Kidney (tissue), 14 donors: ENCODE data around the gene FLII. TPM values are rescaled to one million over a fixed set of nuclear protein-coding genes. Genes with fewer than 3 reads are reported as not detected.

ENCODE experiments used
- DNase-seq, 5 donors: peaks; one replicate each; pipeline ENCODE4 v3.0.0-alpha.2; 2013 to 2020
- FAIRE-seq: peaks from 2 replicates; lab custom pipeline; 2012; peaks lifted over from hg19 to GRCh38; lab: Jason Lieb, UNC
- H3K27ac ChIP-seq, 2 donors: one replicate each; pipeline ENCODE4 v1.7.0; 2013; ENCODE audit warnings: low read depth in 2 of 2, low read length in 2 of 2, inconsistent platforms in 1 of 2
- H3K27me3 ChIP-seq: one replicate; pipeline ENCODE4 v1.7.1; 2013; ENCODE audit warnings: low read length, inconsistent platforms; ENCODE audit not compliant: control insufficient read depth, insufficient read depth
- H3K36me3 ChIP-seq, 3 donors: one replicate each; pipeline versions ENCODE4 v1.7.0 to v1.7.1; 2013; ENCODE audit warnings: low read length in 3 of 3, control low read depth in 1 of 3, inconsistent platforms in 1 of 3; ENCODE audit not compliant: insufficient read depth in 3 of 3, control insufficient read depth in 2 of 3
- H3K4me1 ChIP-seq, 3 donors: one replicate each; pipeline versions ENCODE4 v1.7.0 to v1.7.1; 2013; ENCODE audit warnings: low read length in 3 of 3, inconsistent platforms in 1 of 3, low read depth in 1 of 3; ENCODE audit not compliant: control insufficient read depth in 2 of 3, insufficient read depth in 2 of 3
- H3K4me3 ChIP-seq, 3 donors: one replicate each; pipeline versions ENCODE4 v1.7.0 to v1.8.1; 2013; ENCODE audit warnings: low read length in 3 of 3, control low read depth in 1 of 3, inconsistent platforms in 1 of 3
- H3K9ac ChIP-seq, 3 donors: one replicate each; pipeline versions ENCODE4 v1.7.0 to v1.7.1; 2013; ENCODE audit warnings: low read length in 3 of 3, control low read depth in 1 of 3, inconsistent platforms in 1 of 3
- H3K9me3 ChIP-seq, 3 donors: one replicate each; pipeline versions ENCODE4 v1.7.0 to v1.7.1; 2013; ENCODE audit warnings: low read length in 3 of 3, control low read depth in 1 of 3, inconsistent platforms in 1 of 3; ENCODE audit not compliant: control insufficient read depth in 2 of 3, insufficient read depth in 1 of 3
- CTCF ChIP-seq: IDR thresholded peaks from 3 replicates; pipeline ENCODE4 v1.5.1; 2012; ENCODE audit warnings: mild to moderate bottlenecking, moderate library complexity, borderline replicate concordance; ENCODE audit not compliant: insufficient read depth; ENCODE audit errors: extremely low read depth
- intact Hi-C: fragments of 100-400 bp; cut with DNase I; formaldehyde crosslinking; loops from one replicate; pipeline ENCODE4 v1.11.1; 2022
- polyA plus RNA-seq: library from polyadenylated mRNA; stranded (reverse); fragments of 350-450 nt; fragmentation: Illumina TruSeq; extraction: RNeasy Lipid Tissue Mini Kit (QIAGEN cat#74804); gene quantifications from one replicate; pipeline ENCODE4 v1.2.3, GENCODE V29; 2014; ENCODE audit warnings: low read depth, low replicate concordance; ENCODE audit not compliant: insufficient read depth
- total RNA-seq: library from RNA; stranded (reverse); fragmentation: NEBNext Ultra II Directional; extraction: Animal tissue kit (Norgen Biotek cat#: 25700); gene quantifications from one replicate; pipeline ENCODE4 v1.2.1, GENCODE V29; 2021
- donor health status: control.
- donor health status: control.
- donor health status: control.
- donor health status: control.
- donor health status: control.
- donor health status: DM: yes; HTN: yes; CAD: no.
- donor health status: Normal renal cell carcinoma (clear cell type).

The FLII gene
- total and polyA plus RNA-seq, 2 donors from 2014 or later: 139 to 301 TPM

DNA sequence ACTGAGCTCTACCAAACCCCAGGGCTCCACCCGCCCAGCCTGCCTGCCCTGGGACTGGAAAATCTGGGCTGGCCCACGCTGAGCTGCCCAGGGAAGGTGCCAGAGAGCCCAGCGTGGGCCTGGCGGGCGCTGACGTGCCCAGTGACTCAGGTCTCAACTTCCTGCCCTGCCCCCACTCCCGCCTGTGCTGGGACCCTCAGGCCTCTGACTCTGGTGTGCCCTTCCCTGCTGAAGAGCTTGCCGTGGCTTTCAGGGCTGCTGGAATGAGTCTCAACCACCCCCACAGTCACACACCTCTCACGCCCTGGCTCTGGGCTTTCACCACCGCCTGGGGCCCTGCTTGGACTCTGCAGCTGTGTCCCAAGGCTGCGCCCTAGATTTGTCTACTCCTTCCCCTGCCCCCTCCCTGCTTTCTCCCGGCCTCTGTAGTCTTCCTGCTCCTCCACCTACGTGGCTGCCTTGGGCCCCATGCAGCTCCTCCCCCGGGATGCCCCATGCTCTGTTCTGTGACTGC, 22.7 kb downstream of the FLII start:
- H3K9ac ChIP-seq: no peak overlapping the region
- intact Hi-C loops: no loop called here
- no peaks in the 10 kb centered on the region for H3K4me1 ChIP-seq
- H3K27ac ChIP-seq: no peak overlapping the region
- no peak for TF ChIP-seq CTCF
- peaks cover 0 to 7% (median 3%) of the 10 kb centered on the region in 3 donors for H3K36me3 ChIP-seq
- FAIRE-seq (no peak), DNase-seq (no peak)
- H3K4me3 ChIP-seq: no peak overlapping the region
- H3K27me3 ChIP-seq: no peaks in the 10 kb centered on the region
- no peaks in the 10 kb centered on the region for H3K9me3 ChIP-seq

GRCh38 chr17:18234853-18235380, 23.6 kb downstream of the FLII start:
- no peak overlapping the region for H3K9ac ChIP-seq
- H3K4me1 ChIP-seq: no peaks in the 10 kb centered on the region
- no peaks in the 10 kb centered on the region for H3K9me3 ChIP-seq
- H3K27me3 ChIP-seq: no peaks in the 10 kb centered on the region
- intact Hi-C loops: no loop called here
- TF ChIP-seq CTCF: no peak
- H3K27ac ChIP-seq: no peak overlapping the region
- H3K4me3 ChIP-seq: no peak overlapping the region
- no peak for DNase-seq
- FAIRE-seq: no peak
- peaks cover 0 to 7% (median 3%) of the 10 kb centered on the region in 3 donors for H3K36me3 ChIP-seq

GRCh38 chr17:18233803-18234518, 24.6 kb downstream of the FLII start:
- H3K9me3 ChIP-seq: no peaks in the 10 kb centered on the region
- no peaks in the 10 kb centered on the region for H3K4me1 ChIP-seq
- no peak overlapping the region for H3K27ac ChIP-seq
- peaks cover 0 to 7% (median 3%) of the 10 kb centered on the region in 3 donors for H3K36me3 ChIP-seq
- FAIRE-seq (no peak), DNase-seq (no peak)
- no peak for TF ChIP-seq CTCF
- H3K27me3 ChIP-seq: no peaks in the 10 kb centered on the region
- intact Hi-C loops: no loop called here
- no peak overlapping the region for H3K4me3 ChIP-seq
- H3K9ac ChIP-seq: no peak overlapping the region
